H9 (cell line): ENCODE data around the gene MSL2. TPM values are rescaled to one million over a fixed set of nuclear protein-coding genes. Genes with fewer than 3 reads are reported as not detected.

Experiments used
- DNase-seq: peaks from one replicate; pipeline ENCODE4 v3.0.0-alpha.2; 2017
- H2AFZ ChIP-seq: one replicate; pipeline ENCODE4 v1.6.1; 2013; ENCODE audit warnings: mild to moderate bottlenecking, low read length, control low read depth, moderate library complexity
- H2AK5ac ChIP-seq: 2 replicates; pipeline ENCODE4 v1.6.1; 2013; ENCODE audit warnings: low read length, control low read depth, mixed read lengths; ENCODE audit not compliant: insufficient read length
- H2BK120ac ChIP-seq: one replicate; pipeline ENCODE4 v1.6.1; 2013; ENCODE audit warnings: low read depth, mild to moderate bottlenecking, low read length, control low read depth, inconsistent platforms; ENCODE audit not compliant: poor library complexity, severe bottlenecking
- H2BK12ac ChIP-seq: 2 replicates; pipeline ENCODE4 v1.6.1; 2013; ENCODE audit warnings: low read length, control low read depth, mixed read lengths, low read depth; ENCODE audit not compliant: insufficient read length
- H2BK15ac ChIP-seq: 2 replicates; pipeline ENCODE4 v1.6.1; 2013; ENCODE audit warnings: low read depth, low read length, control low read depth
- H2BK20ac ChIP-seq: one replicate; pipeline ENCODE4 v1.6.1; 2013; ENCODE audit warnings: low read depth, mild to moderate bottlenecking, low read length, control low read depth, inconsistent platforms; ENCODE audit not compliant: poor library complexity, severe bottlenecking
- H2BK5ac ChIP-seq: 2 replicates; pipeline ENCODE4 v1.6.1; 2013; ENCODE audit warnings: low read length, control low read depth, mixed read lengths; ENCODE audit not compliant: insufficient read length
- H3K14ac ChIP-seq: 2 replicates; pipeline ENCODE4 v1.6.1; 2013; ENCODE audit warnings: low read length, control low read depth; ENCODE audit not compliant: insufficient read depth
- H3K18ac ChIP-seq: 2 replicates; pipeline ENCODE4 v1.6.1; 2013; ENCODE audit warnings: low read depth, mild to moderate bottlenecking, mixed read lengths, low read length, control low read depth; ENCODE audit not compliant: insufficient read length
- H3K23ac ChIP-seq: 2 replicates; pipeline ENCODE4 v1.6.1; 2013; ENCODE audit warnings: low read length, control low read depth, mixed read lengths, low read depth; ENCODE audit not compliant: insufficient read length
- H3K23me2 ChIP-seq: 2 replicates; pipeline ENCODE4 v1.6.1; 2013; ENCODE audit warnings: low read depth, mild to moderate bottlenecking, mixed read lengths, low read length, control low read depth; ENCODE audit not compliant: insufficient read length, poor library complexity, severe bottlenecking
- H3K27ac ChIP-seq: 2 replicates; pipeline ENCODE4 v1.5.1; 2013; ENCODE audit warnings: low read length, control low read depth, mixed read lengths, low read depth; ENCODE audit not compliant: insufficient read length
- H3K27me3 ChIP-seq: 2 replicates; pipeline ENCODE4 v1.6.1; 2013; ENCODE audit warnings: low read length, control low read depth, inconsistent platforms; ENCODE audit not compliant: insufficient read depth
- H3K4ac ChIP-seq: 2 replicates; pipeline ENCODE4 v1.6.1; 2013; ENCODE audit warnings: low read depth, mild to moderate bottlenecking, control low read depth, inconsistent platforms, low read length, moderate library complexity
- H3K4me1 ChIP-seq: 2 replicates; pipeline ENCODE4 v1.6.1; 2013; ENCODE audit warnings: low read length, control low read depth, inconsistent platforms; ENCODE audit not compliant: insufficient read depth
- H3K4me2 ChIP-seq: 2 replicates; pipeline ENCODE4 v1.6.1; 2013; ENCODE audit warnings: low read length, control low read depth, mixed read lengths; ENCODE audit not compliant: insufficient read length, insufficient read depth
- H3K56ac ChIP-seq: 2 replicates; pipeline ENCODE4 v1.6.1; 2013; ENCODE audit warnings: low read depth, mild to moderate bottlenecking, mixed read lengths, low read length, control low read depth; ENCODE audit not compliant: insufficient read length
- H3K79me1 ChIP-seq: 2 replicates; pipeline ENCODE4 v1.6.1; 2013; ENCODE audit warnings: low read depth, mild to moderate bottlenecking, moderate library complexity, low read length, control low read depth, inconsistent platforms; ENCODE audit not compliant: insufficient read depth, poor library complexity, severe bottlenecking
- H3K79me2 ChIP-seq: 2 replicates; pipeline ENCODE4 v1.6.1; 2013; ENCODE audit warnings: low read length, control low read depth, inconsistent platforms; ENCODE audit not compliant: insufficient read depth
- H3K9ac ChIP-seq: 2 replicates; pipeline ENCODE4 v1.6.1; 2013; ENCODE audit warnings: low read length, control low read depth, mixed read lengths; ENCODE audit not compliant: insufficient read length; ENCODE audit errors: extremely low read depth
- H3K9me3 ChIP-seq: one replicate; pipeline ENCODE4 v1.6.1; 2013; ENCODE audit warnings: low read depth, low read length, inconsistent platforms; ENCODE audit not compliant: control insufficient read depth
- H3T11ph ChIP-seq: one replicate; pipeline ENCODE4 v1.6.1; 2013; ENCODE audit warnings: mild to moderate bottlenecking, low read length, control low read depth, inconsistent platforms
- H4K20me1 ChIP-seq: one replicate; pipeline ENCODE4 v1.6.1; 2013; ENCODE audit not compliant: control insufficient read depth, insufficient read length, insufficient read depth
- H4K5ac ChIP-seq: 2 replicates; pipeline ENCODE4 v1.6.1; 2013; ENCODE audit warnings: low read depth, mild to moderate bottlenecking, mixed read lengths, low read length, control low read depth; ENCODE audit not compliant: insufficient read length
- H4K8ac ChIP-seq: replicated peaks from 2 replicates; pipeline ENCODE4 v1.6.1; 2013; ENCODE audit warnings: low read length, control low read depth, mixed read lengths, low read depth; ENCODE audit not compliant: insufficient read length
- H4K91ac ChIP-seq: 2 replicates; pipeline ENCODE4 v1.6.1; 2013; ENCODE audit warnings: low read depth, mild to moderate bottlenecking, moderate library complexity, mixed read lengths, low read length, control low read depth; ENCODE audit not compliant: insufficient read length
- H3K27ac Mint-ChIP-seq, 3 experiments: 2 replicates in 2 of 3; 3 replicates in 1 of 3; pipeline ENCODE4 v1.8.0; 2020 to 2021; ENCODE audit warnings: mixed read lengths in 3 of 3, mild to moderate bottlenecking in 1 of 3, moderate library complexity in 1 of 3
- H3K27me3 Mint-ChIP-seq: 2 replicates; pipeline ENCODE4 v1.8.0; 2021; ENCODE audit warnings: low read depth, mild to moderate bottlenecking, moderate library complexity, mixed read lengths
- H3K36me3 Mint-ChIP-seq, 3 experiments: 2 replicates in 2 of 3; 3 replicates in 1 of 3; pipeline ENCODE4 v1.8.0; 2020 to 2021; ENCODE audit warnings: low read depth in 3 of 3, mixed read lengths in 3 of 3; ENCODE audit not compliant: insufficient read depth in 1 of 3
- H3K4me1 Mint-ChIP-seq, 2 experiments: 2 replicates each; pipeline ENCODE4 v1.8.0; 2020; ENCODE audit warnings: mixed read lengths in 2 of 2
- H3K4me3 Mint-ChIP-seq, 2 experiments: 2 replicates in 1 of 2; 3 replicates in 1 of 2; pipeline ENCODE4 v1.8.0; 2020 to 2021; ENCODE audit warnings: mild to moderate bottlenecking in 2 of 2, mixed read lengths in 2 of 2, moderate library complexity in 1 of 2
- H3K9me3 Mint-ChIP-seq, 2 experiments: 2 replicates in 1 of 2; 3 replicates in 1 of 2; pipeline ENCODE4 v1.8.0; 2020; ENCODE audit warnings: mild to moderate bottlenecking in 2 of 2, mixed read lengths in 2 of 2, moderate library complexity in 1 of 2
- CTCF ChIP-seq: fragments of 200-600 bp; sonication (generic); conservative IDR thresholded peaks from 3 replicates; pipeline ENCODE4 v1.8.0; 2021; ENCODE audit warnings: antibody characterized with exemption, mild to moderate bottlenecking
- WGBS: extraction: QIAGEN DNeasy Blood & Tissue Kit; methylation state at CpG from one replicate; pipeline ENCODE4 v1.1.7; 2013; ENCODE audit warnings: missing lambda C conversion rate, low lambda C conversion rate, mixed read lengths; ENCODE audit not compliant: insufficient read length; ENCODE audit errors: extremely low coverage; 5-methylcytosine and 5-hydroxymethylcytosine counted together
- total RNA-seq: library from RNA; stranded (reverse); gene quantifications from 2 replicates; pipeline ENCODE4 v1.2.1, GENCODE V29; 2021

MSL2 gene
- total RNA-seq, 1 experiment from 2014 or later = 42.7 TPM

- no peak for TF ChIP-seq CTCF
- no peak overlapping the region for H2BK12ac ChIP-seq
- no peak overlapping the region for H3K4ac ChIP-seq
- DNase-seq = no peak
- no peak overlapping the region for H4K5ac ChIP-seq
- H2AK5ac ChIP-seq = no peak overlapping the region
- H3K9ac ChIP-seq = no peak overlapping the region
- Mint-ChIP-seq H3K36me3 (peaks cover 20 to 54% (median 32%) of the 10 kb centered on the region in 3 experiments), H3K9me3 (peaks cover 14 to 39% of the 10 kb centered on the region in 2 experiments), H3K27ac (no peak overlapping the region), H3K4me3 (no peak overlapping the region), H3K4me1 (no peaks in the 10 kb centered on the region), H3K27me3 (no peaks in the 10 kb centered on the region)
- no peaks in the 10 kb centered on the region for H3K4me1 ChIP-seq
- no peaks in the 10 kb centered on the region for H3K79me2 ChIP-seq
- no peaks in the 10 kb centered on the region for H3K23me2 ChIP-seq
- H4K8ac ChIP-seq = no peak overlapping the region
- H2BK5ac ChIP-seq = no peak overlapping the region
- no peak overlapping the region for H2BK20ac ChIP-seq
- no peak overlapping the region for H3K23ac ChIP-seq
- H3K79me1 ChIP-seq = no peaks in the 10 kb centered on the region
- H3K9me3 ChIP-seq = no peaks in the 10 kb centered on the region
- no peak overlapping the region for H3K27ac ChIP-seq
- H3T11ph ChIP-seq = no peak overlapping the region
- H2BK15ac ChIP-seq = no peak overlapping the region
- H4K91ac ChIP-seq = no peak overlapping the region
- H3K56ac ChIP-seq = no peak overlapping the region
- no CpG with 5 or more reads among the region's 4 CpGs for WGBS
- no peaks in the 10 kb centered on the region for H4K20me1 ChIP-seq
- no peak overlapping the region for H3K14ac ChIP-seq
- H3K27me3 ChIP-seq = no peaks in the 10 kb centered on the region
- H2AFZ ChIP-seq = no peak overlapping the region
- no peak overlapping the region for H2BK120ac ChIP-seq
- no peak overlapping the region for H3K18ac ChIP-seq
- H3K4me2 ChIP-seq = no peak overlapping the region
Measured at GRCh38 chr3:136122006-136122405, 74.1 kb downstream of the MSL2 start.
